ENCODE data around the gene RAPGEF5. TPM values are rescaled to one million over a fixed set of nuclear protein-coding genes. Genes with fewer than 3 reads are reported as not detected.

The RAPGEF5 gene
- total RNA-seq, 1 experiment from 2014 or later: 13.3 TPM

DNA sequence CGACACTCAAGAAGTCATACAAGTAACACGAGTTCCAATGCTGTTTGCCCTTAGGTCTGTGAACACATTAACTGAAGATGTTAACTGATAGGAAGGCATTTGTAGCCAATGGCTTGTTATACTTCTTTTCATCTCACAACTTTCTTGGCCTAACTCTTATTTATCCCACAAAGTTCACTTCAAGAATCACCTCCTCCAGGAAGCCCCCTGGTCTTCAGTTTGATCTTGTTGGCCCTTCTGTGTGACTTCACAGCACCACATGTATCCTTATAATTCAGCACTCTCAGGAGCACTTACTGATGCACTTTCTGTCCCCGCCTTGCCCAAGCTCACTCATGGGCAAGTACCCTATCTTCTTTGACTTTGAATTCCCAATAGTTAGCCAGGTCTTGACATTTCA is 159.6 kb downstream of the RAPGEF5 start:
- no peak overlapping the region for H2BK120ac ChIP-seq (ENCODE audit: low read depth, low read length, poor library complexity, severe bottlenecking)
- H3K27me3 ChIP-seq (ENCODE audit: insufficient read depth, low read length): no peaks in the 10 kb centered on the region; the same call in 1 of the 2 replicates
- no peak overlapping the region for H3K56ac ChIP-seq (ENCODE audit: insufficient read length, low read depth, low read length)
- H4K20me1 ChIP-seq (ENCODE audit: control insufficient read depth, insufficient read depth, insufficient read length): peaks cover 3% of the 10 kb centered on the region
- peaks cover 36% of the 10 kb centered on the region for H3K27me3 Mint-ChIP-seq (ENCODE audit: low read depth)
- no peak overlapping the region for H3K4me3 Mint-ChIP-seq
- H4K5ac ChIP-seq (ENCODE audit: insufficient read length, low read depth, low read length): no peak overlapping the region
- no peak overlapping the region for H3K4me2 ChIP-seq (ENCODE audit: insufficient read depth, insufficient read length, low read length)
- peaks cover 37 to 52% of the 10 kb centered on the region in 2 experiments for H3K4me1 Mint-ChIP-seq
- H4K8ac ChIP-seq (replicated peaks; ENCODE audit: insufficient read length, low read depth, low read length): no peak overlapping the region
- H3K14ac ChIP-seq (ENCODE audit: insufficient read depth, low read length): no peak overlapping the region
- no peaks in the 10 kb centered on the region for H3K79me2 ChIP-seq (ENCODE audit: insufficient read depth, low read length)
- no peak overlapping the region for H2BK12ac ChIP-seq (ENCODE audit: insufficient read length, low read depth, low read length)
- H3K23me2 ChIP-seq (ENCODE audit: insufficient read length, low read depth, low read length, poor library complexity, severe bottlenecking): peaks cover 8% of the 10 kb centered on the region
- H3K9ac ChIP-seq (ENCODE audit: extremely low read depth, insufficient read length, low read length): no peak overlapping the region
- no peaks in the 10 kb centered on the region for H3K9me3 Mint-ChIP-seq
- H2AFZ ChIP-seq (ENCODE audit: low read length): no peak overlapping the region
- H3T11ph ChIP-seq (ENCODE audit: low read length): no peak overlapping the region
- H3K4me1 ChIP-seq (ENCODE audit: insufficient read depth, low read length): peaks cover 2% of the 10 kb centered on the region; the same call in 1 of the 2 replicates
- no peak overlapping the region for H3K23ac ChIP-seq (ENCODE audit: insufficient read length, low read depth, low read length)
- no peaks in the 10 kb centered on the region for H3K9me3 ChIP-seq (ENCODE audit: control insufficient read depth, low read depth, low read length)
- no CpG with 5 or more reads among the region's 3 CpGs for WGBS (ENCODE audit: extremely low coverage, insufficient read length, low lambda C conversion rate)
- 0 out of 7 replicates have a peak, but pooled peaks cover 0 to 2% (median 0%) of the 10 kb centered on the region in 3 experiments for H3K36me3 Mint-ChIP-seq (ENCODE audit: insufficient read depth in 1 of 3, low read depth in 3 of 3)
- no peak overlapping the region for H3K27ac Mint-ChIP-seq
- H2AK5ac ChIP-seq (ENCODE audit: insufficient read length, low read length): no peak overlapping the region
- H3K79me1 ChIP-seq (ENCODE audit: insufficient read depth, low read depth, low read length, poor library complexity, severe bottlenecking): no peaks in the 10 kb centered on the region
- no peak overlapping the region for H2BK20ac ChIP-seq (ENCODE audit: low read depth, low read length, poor library complexity, severe bottlenecking)
- H3K4ac ChIP-seq (ENCODE audit: low read depth, low read length): no peak overlapping the region
- H3K18ac ChIP-seq (ENCODE audit: insufficient read length, low read depth, low read length): no peak overlapping the region
- no peak overlapping the region for H3K27ac ChIP-seq (ENCODE audit: insufficient read length, low read depth, low read length)
- TF ChIP-seq, protein P1, sequence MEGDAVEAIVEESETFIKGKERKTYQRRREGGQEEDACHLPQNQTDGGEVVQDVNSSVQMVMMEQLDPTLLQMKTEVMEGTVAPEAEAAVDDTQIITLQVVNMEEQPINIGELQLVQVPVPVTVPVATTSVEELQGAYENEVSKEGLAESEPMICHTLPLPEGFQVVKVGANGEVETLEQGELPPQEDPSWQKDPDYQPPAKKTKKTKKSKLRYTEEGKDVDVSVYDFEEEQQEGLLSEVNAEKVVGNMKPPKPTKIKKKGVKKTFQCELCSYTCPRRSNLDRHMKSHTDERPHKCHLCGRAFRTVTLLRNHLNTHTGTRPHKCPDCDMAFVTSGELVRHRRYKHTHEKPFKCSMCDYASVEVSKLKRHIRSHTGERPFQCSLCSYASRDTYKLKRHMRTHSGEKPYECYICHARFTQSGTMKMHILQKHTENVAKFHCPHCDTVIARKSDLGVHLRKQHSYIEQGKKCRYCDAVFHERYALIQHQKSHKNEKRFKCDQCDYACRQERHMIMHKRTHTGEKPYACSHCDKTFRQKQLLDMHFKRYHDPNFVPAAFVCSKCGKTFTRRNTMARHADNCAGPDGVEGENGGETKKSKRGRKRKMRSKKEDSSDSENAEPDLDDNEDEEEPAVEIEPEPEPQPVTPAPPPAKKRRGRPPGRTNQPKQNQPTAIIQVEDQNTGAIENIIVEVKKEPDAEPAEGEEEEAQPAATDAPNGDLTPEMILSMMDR (conservative IDR thresholded peaks at IDR 0.05): no peak
- no peak for DNase-seq
- H2BK15ac ChIP-seq (ENCODE audit: low read depth, low read length): no peak overlapping the region
- H4K91ac ChIP-seq (ENCODE audit: insufficient read length, low read depth, low read length): no peak overlapping the region
- no peak overlapping the region for H2BK5ac ChIP-seq (ENCODE audit: insufficient read length, low read length)

Measured in H9 (cell line).